H1 (cell line): Measurements from ENCODE around the gene DEAF1. TPM values are rescaled to one million over a fixed set of nuclear protein-coding genes. Genes with fewer than 3 reads are reported as not detected.

Source experiments
- CTCF ChIA-PET: fragments of 300-600 bp; sonication (Branson Sonifier 250); formaldehyde crosslinking; loops from one replicate; lab custom pipeline; 2021; ENCODE audit not compliant: partially characterized antibody; lab: Charles Lee
- POLR2A ChIA-PET: fragments of 300-600 bp; sonication (Branson Sonifier 250); formaldehyde crosslinking; loops from one replicate; lab custom pipeline; 2021; ENCODE audit warnings: inconsistent platforms; ENCODE audit not compliant: partially characterized antibody; lab: Charles Lee
- DNase-seq, 2 experiments: peaks; one replicate each; pipeline versions ENCODE4 v3.0.0 to v3.0.0-alpha.2; 2010 to 2022; ENCODE audit warnings: low spot score in 2 of 2, low read depth in 1 of 2, mixed read lengths in 1 of 2
- FAIRE-seq: peaks from 2 replicates; lab custom pipeline; 2011; peaks lifted over from hg19 to GRCh38; lab: Jason Lieb, UNC
- H2AFZ ChIP-seq: 2 replicates; pipeline ENCODE4 v1.8.1; 2012; ENCODE audit warnings: low read length, inconsistent platforms
- H2AK5ac ChIP-seq: 2 replicates; pipeline ENCODE4 v1.6.1; 2013; ENCODE audit warnings: low read depth, low read length
- H2BK120ac ChIP-seq: replicated peaks from 2 replicates; pipeline ENCODE3; 2013; ENCODE audit warnings: low read depth, low read length, inconsistent platforms
- H2BK12ac ChIP-seq: 2 replicates; pipeline ENCODE4 v1.6.1; 2013; ENCODE audit warnings: low read depth, low read length
- H2BK15ac ChIP-seq: 2 replicates; pipeline ENCODE4 v1.6.1; 2013; ENCODE audit warnings: low read length
- H2BK20ac ChIP-seq: 2 replicates; pipeline ENCODE4 v1.6.1; 2013; ENCODE audit warnings: low read length
- H2BK5ac ChIP-seq: 2 replicates; pipeline ENCODE4 v1.6.1; 2013; ENCODE audit warnings: low read depth, low read length
- H3K14ac ChIP-seq: 2 replicates; pipeline ENCODE4 v1.6.1; 2013; ENCODE audit warnings: inconsistent platforms; ENCODE audit not compliant: insufficient read length
- H3K18ac ChIP-seq: 2 replicates; pipeline ENCODE4 v1.6.1; 2013; ENCODE audit warnings: low read length; ENCODE audit errors: extremely low read depth
- H3K23ac ChIP-seq: 2 replicates; pipeline ENCODE4 v1.6.1; 2013; ENCODE audit warnings: inconsistent platforms; ENCODE audit not compliant: insufficient read length
- H3K23me2 ChIP-seq: 2 replicates; pipeline ENCODE4 v1.6.1; 2013; ENCODE audit warnings: low read depth, low read length
- H3K27ac ChIP-seq: 2 replicates; pipeline ENCODE4 v1.6.1; 2011; ENCODE audit warnings: low read depth, low read length, inconsistent platforms
- H3K27me3 ChIP-seq, 4 experiments: replicated peaks in 1 of 4; 1 replicate in 1 of 4; 2 replicates in 3 of 4; pipeline versions ENCODE4 v1.6.1 to v1.8.1; 2011 to 2013; ENCODE audit warnings: low read length in 3 of 4, mild to moderate bottlenecking in 3 of 4, inconsistent platforms in 2 of 4, mixed read lengths in 2 of 4, moderate library complexity in 1 of 4; ENCODE audit not compliant: control insufficient read depth in 3 of 4, insufficient read depth in 3 of 4; ENCODE audit errors: extremely low read depth in 1 of 4
- H3K36me3 ChIP-seq, 4 experiments: 2 replicates each; pipeline versions ENCODE4 v1.6.1 to v1.8.1; 2011 to 2013; ENCODE audit warnings: mild to moderate bottlenecking in 4 of 4, low read length in 3 of 4, moderate library complexity in 2 of 4, control low read depth in 1 of 4, inconsistent platforms in 1 of 4; ENCODE audit not compliant: insufficient read depth in 4 of 4, control insufficient read depth in 2 of 4
- H3K4ac ChIP-seq: replicated peaks from 2 replicates; pipeline ENCODE3; 2013; ENCODE audit warnings: low read length, low read depth, mixed read lengths, inconsistent platforms; ENCODE audit not compliant: insufficient read length
- H3K4me1 ChIP-seq, 4 experiments: replicated peaks in 1 of 4; 1 replicate in 1 of 4; 2 replicates in 3 of 4; pipeline versions ENCODE4 v1.6.1 to v1.8.1; 2011 to 2013; ENCODE audit warnings: low read length in 3 of 4, inconsistent platforms in 2 of 4, mixed read lengths in 1 of 4; ENCODE audit not compliant: insufficient read depth in 4 of 4, control insufficient read depth in 3 of 4
- H3K4me2 ChIP-seq, 2 experiments: 2 replicates each; pipeline versions ENCODE4 v1.6.1 to v1.8.1; 2011 to 2013; ENCODE audit warnings: low read depth in 2 of 2, low read length in 2 of 2, control low read depth in 1 of 2, inconsistent platforms in 1 of 2, mild to moderate bottlenecking in 1 of 2; ENCODE audit not compliant: insufficient read depth in 1 of 2
- H3K4me3 ChIP-seq, 4 experiments: fragments of 200-600, 300-600 bp in 1 of 4; sonication (generic), shearing (Covaris generic), sonication (Bioruptor Twin) in 1 of 4; 2 replicates each; pipeline versions ENCODE4 v1.5.1 to v1.8.1; 2011 to 2016; ENCODE audit warnings: low read length in 4 of 4, low read depth in 3 of 4, control low read depth in 2 of 4, inconsistent platforms in 2 of 4, mild to moderate bottlenecking in 2 of 4, mixed read lengths in 1 of 4, moderate library complexity in 1 of 4; ENCODE audit not compliant: insufficient read depth in 2 of 4; ENCODE audit errors: extremely low read depth in 1 of 4
- H3K56ac ChIP-seq: replicated peaks from 2 replicates; pipeline ENCODE3; 2013; ENCODE audit warnings: low read depth, mild to moderate bottlenecking, mixed read lengths, low read length, inconsistent platforms; ENCODE audit not compliant: insufficient read length
- H3K79me1 ChIP-seq: 2 replicates; pipeline ENCODE4 v1.6.1; 2013; ENCODE audit warnings: low read depth, low read length, control low read depth
- H3K79me2 ChIP-seq, 2 experiments: 2 replicates each; pipeline versions ENCODE4 v1.6.1 to v1.8.1; 2012 to 2013; ENCODE audit warnings: low read length in 2 of 2, mild to moderate bottlenecking in 2 of 2, inconsistent platforms in 1 of 2; ENCODE audit not compliant: insufficient read depth in 2 of 2, control insufficient read depth in 1 of 2
- H3K9ac ChIP-seq, 4 experiments: replicated peaks in 1 of 4; 1 replicate in 1 of 4; 2 replicates in 3 of 4; pipeline versions ENCODE4 v1.6.1 to v1.8.1; 2011 to 2013; ENCODE audit warnings: low read depth in 3 of 4, low read length in 3 of 4, control low read depth in 2 of 4, mild to moderate bottlenecking in 2 of 4, moderate library complexity in 2 of 4, inconsistent platforms in 1 of 4; ENCODE audit errors: extremely low read depth in 1 of 4
- H3K9me3 ChIP-seq, 2 experiments: 2 replicates each; pipeline versions ENCODE4 v1.6.1 to v1.8.1; 2012 to 2013; ENCODE audit warnings: mild to moderate bottlenecking in 2 of 2, moderate library complexity in 2 of 2, control low read depth in 1 of 2, inconsistent platforms in 1 of 2, low read depth in 1 of 2, low read length in 1 of 2, mixed read lengths in 1 of 2; ENCODE audit not compliant: insufficient read depth in 2 of 2
- H4K20me1 ChIP-seq, 2 experiments: replicated peaks in 1 of 2; 2 replicates each; pipeline versions ENCODE3 to v1.8.1; 2011 to 2013; ENCODE audit warnings: inconsistent platforms in 2 of 2, low read length in 2 of 2, mild to moderate bottlenecking in 1 of 2; ENCODE audit not compliant: insufficient read depth in 2 of 2, control insufficient read depth in 1 of 2
- H4K5ac ChIP-seq: 2 replicates; pipeline ENCODE4 v1.6.1; 2013; ENCODE audit warnings: low read length, low read depth, mixed read lengths, inconsistent platforms; ENCODE audit not compliant: insufficient read length
- H4K8ac ChIP-seq: 2 replicates; pipeline ENCODE4 v1.8.0; 2013; ENCODE audit warnings: mild to moderate bottlenecking, moderate library complexity, low read length, inconsistent platforms; ENCODE audit not compliant: insufficient read depth; ENCODE audit errors: extremely low read depth
- H4K91ac ChIP-seq: replicated peaks from 2 replicates; pipeline ENCODE3; 2013; ENCODE audit warnings: low read length, mixed read lengths, inconsistent platforms; ENCODE audit not compliant: insufficient read length
- BACH1 ChIP-seq: IDR thresholded peaks from 2 replicates; pipeline ENCODE4 v1.6.1; 2012; ENCODE audit warnings: low read length, improper control_type of control experiment
- BCL11A ChIP-seq, 2 experiments: IDR thresholded peaks; one replicate each; pipeline ENCODE4 v1.6.1; 2011; ENCODE audit warnings: low read depth in 2 of 2, low read length in 2 of 2, mild to moderate bottlenecking in 2 of 2
- BRCA1 ChIP-seq: IDR thresholded peaks from 2 replicates; pipeline ENCODE4 v1.6.1; 2012; ENCODE audit warnings: low read depth, low read length, improper control_type of control experiment
- CHD1 ChIP-seq: IDR thresholded peaks from 2 replicates; pipeline ENCODE4 v1.6.1; 2012; ENCODE audit warnings: low read depth, low read length, improper control_type of control experiment
- MAFK ChIP-seq: IDR thresholded peaks from 2 replicates; pipeline ENCODE4 v1.6.1; 2012; ENCODE audit warnings: low read depth, mild to moderate bottlenecking, improper control_type of control experiment, low read length
- POLR2A ChIP-seq, 2 experiments: IDR thresholded peaks; 1 replicate in 1 of 2; 2 replicates in 1 of 2; pipeline ENCODE4 v1.6.1; 2011; ENCODE audit warnings: low read depth in 2 of 2, low read length in 2 of 2, mild to moderate bottlenecking in 2 of 2; ENCODE audit errors: control extremely low read depth in 1 of 2
- RNF2 ChIP-seq: fragments of 200-900, 300-1000 bp; sonication (generic); IDR thresholded peaks from 2 replicates; pipeline ENCODE4 v1.7.1; 2016; ENCODE audit warnings: borderline replicate concordance, low read depth, mild to moderate bottlenecking, antibody characterized with exemption, low read length; ENCODE audit not compliant: poor library complexity, severe bottlenecking; ENCODE audit errors: missing control alignments
- RXRA ChIP-seq: IDR thresholded peaks from 2 replicates; pipeline ENCODE4 v1.6.1; 2011; ENCODE audit warnings: low read depth, mild to moderate bottlenecking, low read length, moderate library complexity; ENCODE audit not compliant: insufficient read depth
- SAP30 ChIP-seq: fragments of 300-600 bp; sonication (generic); IDR thresholded peaks from 2 replicates; pipeline ENCODE4 v1.7.1; 2012; ENCODE audit warnings: low read length, moderate library complexity, mild to moderate bottlenecking, inconsistent platforms; ENCODE audit not compliant: insufficient read depth, insufficient replicate concordance
- SIN3A ChIP-seq, 2 experiments: IDR thresholded peaks in 1 of 2; conservative IDR thresholded peaks in 1 of 2; 2 replicates each; pipeline ENCODE4 v1.6.1; 2011 to 2012; ENCODE audit warnings: low read length in 2 of 2, improper control_type of control experiment in 1 of 2, low read depth in 1 of 2, mild to moderate bottlenecking in 1 of 2
- whole genome bisulfite sequencing, 2 experiments: shearing (Covaris generic) in 1 of 2; methylation state at CpG; one replicate each; pipeline versions ENCODE4 v1.1.6 to v1.1.7; 2013 to 2015; ENCODE audit warnings: low lambda C conversion rate in 2 of 2, mixed read lengths in 2 of 2, inconsistent platforms in 1 of 2, low coverage in 1 of 2, missing lambda C conversion rate in 1 of 2; ENCODE audit not compliant: insufficient replicate concordance in 2 of 2, insufficient coverage in 1 of 2, insufficient read length in 1 of 2; ENCODE audit errors: extremely low coverage in 1 of 2, missing lambda C conversion rate in 1 of 2; 5-methylcytosine and 5-hydroxymethylcytosine counted together
- polyA plus RNA-seq, 7 experiments: library from polyadenylated mRNA; depleted of rRNA in 3 of 7; stranded (reverse) in 5 of 7; unstranded in 2 of 7; fragments of >200 nt in 5 of 7; fragments of 200-250 nt in 2 of 7; gene quantifications; 1 replicate in 5 of 7; 2 replicates in 1 of 7; 4 replicates in 1 of 7; pipeline versions ENCODE4 v1.2.1 to v1.2.3, GENCODE V29; 2011 to 2013; ENCODE audit warnings: missing spikeins in 2 of 7, mixed read lengths in 2 of 7
- total RNA-seq: library from RNA; stranded (reverse); fragmentation: NEBNext Ultra II Directional; extraction: Animal tissue kit (Norgen Biotek cat#: 25700); gene quantifications from 2 replicates; pipeline ENCODE4 v1.2.1, GENCODE V29; 2021
- TF ChIP-seq, protein P1 (sequence below): IDR thresholded peaks from 2 replicates; pipeline ENCODE4 v1.6.1; 2011; ENCODE audit warnings: low read length, improper control_type of control experiment
- TF ChIP-seq, protein P2 (sequence below): IDR thresholded peaks from 2 replicates; pipeline ENCODE4 v1.6.1; 2012; ENCODE audit warnings: inconsistent platforms

The DEAF1 gene
- total and polyA plus RNA-seq, 2 of the 8 experiments (the other 6 are each of a cell fraction or from before 2014, with no cell fraction given), result 47.3 to 58.4 TPM

DNA sequence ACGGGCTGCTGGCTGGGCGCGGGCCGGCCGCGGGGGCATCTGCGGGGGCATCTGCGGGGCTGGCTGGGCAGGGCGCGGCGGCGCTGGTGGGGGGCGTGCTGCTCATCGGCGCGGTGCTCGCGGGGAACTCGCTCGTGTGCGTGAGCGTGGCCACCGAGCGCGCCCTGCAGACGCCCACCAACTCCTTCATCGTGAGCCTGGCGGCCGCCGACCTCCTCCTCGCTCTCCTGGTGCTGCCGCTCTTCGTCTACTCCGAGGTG, 57.8 kb downstream of the DEAF1 start:
- POLR2A ChIA-PET, result interaction anchor here (1.1 to 3.6 kb wide), 10 partner anchors 10 to 129 kb away, joined by 3 to 20 read pairs (median 6); partner anchors contain the start of genes IRF7, SCT and TALDO1
- Histone ChIP-seq H3K79me2 (no peaks in the 10 kb centered on the region), H4K20me1 (peaks cover 0 to 3% of the 10 kb centered on the region in 2 experiments), H4K5ac (no peak overlapping the region), H3K18ac (peak overlapping the region; percentile 95), H2BK15ac (no peak overlapping the region), H3K23me2 (peaks cover 21% of the 10 kb centered on the region; the same call in 1 of the 2 replicates), H3K4me3 (peak overlapping the region; percentile 34 to 60 (median 48)), H3K9ac (peak overlapping the region in 3 of 4 experiments; percentile 25 to 35 (median 32); a peak in 3 of 7 replicates), H3K4me2 (peak overlapping the region; percentile 81 to 91), H3K27ac (no peak overlapping the region), H2BK20ac (no peak overlapping the region), H2AK5ac (no peak overlapping the region), H2BK120ac (no peak overlapping the region), H3K36me3 (no peaks in the 10 kb centered on the region), H3K79me1 (no peaks in the 10 kb centered on the region), H3K27me3 (peaks cover 21 to 49% (median 43%) of the 10 kb centered on the region in 4 experiments), H3K4ac (no peak overlapping the region), H4K8ac (peak overlapping the region; percentile 53; the same call in 1 of the 2 replicates), H3K23ac (no peak overlapping the region), H3K14ac (no peak overlapping the region), H4K91ac (peak overlapping the region; percentile 55), H3K56ac (no peak overlapping the region), H2AFZ (no peak overlapping the region), H3K4me1 (peaks cover 0 to 30% (median 20%) of the 10 kb centered on the region in 4 experiments; a peak in 6 of 7 replicates), H3K9me3 (no peaks in the 10 kb centered on the region), H2BK12ac (no peak overlapping the region), H2BK5ac (no peak overlapping the region)
- DNase-seq (no peak), FAIRE-seq (no peak)
- WGBS, 2 experiments, result 3% methylated on average over 21 of the region's 34 CpGs; no CpG with 5 or more reads in 1 of the 2 experiments
- CTCF ChIA-PET, result interaction anchor here (1.0 to 2.0 kb wide), 3 partner anchors 8 to 93 kb away, joined by 3 to 10 read pairs (median 3); no protein-coding TSS in a partner anchor
- no peak for TF ChIP-seq BCL11A (IDR thresholded peaks at IDR 0.05; ENCODE audit: low read depth in 2 of 2, low read length in 2 of 2)
- no peak for TF ChIP-seq BRCA1
- TF ChIP-seq BACH1, result no peak
- TF ChIP-seq MAFK, result no peak
- TF ChIP-seq RXRA, result no peak
- TF ChIP-seq SAP30, result no peak
- TF ChIP-seq, protein P1, sequence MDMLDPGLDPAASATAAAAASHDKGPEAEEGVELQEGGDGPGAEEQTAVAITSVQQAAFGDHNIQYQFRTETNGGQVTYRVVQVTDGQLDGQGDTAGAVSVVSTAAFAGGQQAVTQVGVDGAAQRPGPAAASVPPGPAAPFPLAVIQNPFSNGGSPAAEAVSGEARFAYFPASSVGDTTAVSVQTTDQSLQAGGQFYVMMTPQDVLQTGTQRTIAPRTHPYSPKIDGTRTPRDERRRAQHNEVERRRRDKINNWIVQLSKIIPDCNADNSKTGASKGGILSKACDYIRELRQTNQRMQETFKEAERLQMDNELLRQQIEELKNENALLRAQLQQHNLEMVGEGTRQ, result no peak
- no peak for TF ChIP-seq POLR2A (IDR thresholded peaks at IDR 0.05; ENCODE audit: control extremely low read depth in 1 of 2, low read depth in 2 of 2, low read length in 2 of 2)
- no peak for TF ChIP-seq CHD1
- no peak for TF ChIP-seq SIN3A (conservative IDR thresholded peaks at IDR 0.05 in 1 of 2, IDR thresholded peaks at IDR 0.05 in 1 of 2; ENCODE audit: low read depth in 1 of 2, low read length in 2 of 2)
- no peak for TF ChIP-seq RNF2
- TF ChIP-seq, protein P2, sequence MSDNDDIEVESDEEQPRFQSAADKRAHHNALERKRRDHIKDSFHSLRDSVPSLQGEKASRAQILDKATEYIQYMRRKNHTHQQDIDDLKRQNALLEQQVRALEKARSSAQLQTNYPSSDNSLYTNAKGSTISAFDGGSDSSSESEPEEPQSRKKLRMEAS, result no peak
